Measurements from ENCODE around the gene XIAP.

- TF ChIP-seq CTCF (IDR thresholded peaks at IDR 0.05; ENCODE audit: poor library complexity) (no peak), EZH2 (IDR thresholded peaks at IDR 0.05; ENCODE audit: borderline replicate concordance) (no peak), EZH2phosphoT487 (IDR thresholded peaks at IDR 0.05; ENCODE audit: low read depth, severe bottlenecking, unreplicated experiment) (no peak)
Observed at GRCh38 chrX:123899701-123900100, 39.8 kb downstream of the XIAP start.

All from hepatocyte (in vitro differentiated cells).